GM12878 (cell line): ENCODE measurements around the gene MST1. TPM values are rescaled to one million over a fixed set of nuclear protein-coding genes. Genes with fewer than 3 reads are reported as not detected.

Experiments
- ATAC-seq: fragments of 200-7000 bp; cut with Tn5 transposase; 3 replicates; pipeline ENCODE4 v1.9.1; 2020; ENCODE audit warnings: mild to moderate bottlenecking, moderate library complexity
- BruUV-seq: library from RNA; stranded (reverse); fragments of 400-500 nt; replicated peaks from 2 replicates; lab custom pipeline; 2021; lab: Mats Ljungman, UMichigan
- CTCF ChIA-PET: fragments of 300-600 bp; sonication (Branson Sonifier 250); formaldehyde crosslinking; extraction: SDS; loops from one replicate; lab custom pipeline; 2021; ENCODE audit warnings: inconsistent platforms; lab: Yijun Ruan, JAX
- POLR2A ChIA-PET: fragments of 350-600 bp; formaldehyde crosslinking; extraction: SDS; loops from one replicate; lab custom pipeline; 2021; ENCODE audit warnings: inconsistent platforms; lab: Charles Lee
- RAD21 ChIA-PET: fragments of 300-600 bp; sonication (Branson Sonifier 250); formaldehyde crosslinking; loops from one replicate; lab custom pipeline; 2023; ENCODE audit warnings: antibody characterized with exemption; ENCODE audit not compliant: unreplicated experiment; lab: Charles Lee
- SMC1A ChIA-PET: fragments of 300-600 bp; sonication (Branson Sonifier 250); formaldehyde crosslinking; loops from one replicate; lab custom pipeline; 2023; ENCODE audit not compliant: unreplicated experiment, uncharacterized antibody; lab: Charles Lee
- DNase-seq: peaks from one replicate; pipeline ENCODE4 v3.0.0-alpha.2; 2011; ENCODE audit warnings: low read depth, low spot score
- FAIRE-seq: peaks from 3 replicates; lab custom pipeline; 2011; peaks lifted over from hg19 to GRCh38; lab: Jason Lieb, UNC
- H2AFZ ChIP-seq: 2 replicates; pipeline ENCODE4 v1.6.0; 2011; ENCODE audit warnings: low read depth, low read length, control low read depth; ENCODE audit not compliant: control insufficient read depth
- H3K27ac ChIP-seq: 2 replicates; pipeline ENCODE4 v1.5.1; 2011; ENCODE audit warnings: control low read depth; ENCODE audit not compliant: control insufficient read depth, insufficient read depth
- H3K27me3 ChIP-seq, 2 experiments: replicated peaks in 1 of 2; 2 replicates each; pipeline versions ENCODE4 v1.6.0 to v1.6.1; 2011; ENCODE audit warnings: low read length in 1 of 2; ENCODE audit not compliant: control insufficient read depth in 2 of 2, insufficient read depth in 2 of 2
- H3K36me3 ChIP-seq, 2 experiments: 2 replicates each; pipeline ENCODE4 v1.5.1; 2011; ENCODE audit warnings: low read length in 1 of 2; ENCODE audit not compliant: control insufficient read depth in 2 of 2, insufficient read depth in 2 of 2
- H3K4me1 ChIP-seq: 2 replicates; pipeline ENCODE4 v1.6.1; 2011; ENCODE audit warnings: mild to moderate bottlenecking, low read length, moderate library complexity, mixed read lengths; ENCODE audit not compliant: control insufficient read depth, insufficient read depth
- H3K4me2 ChIP-seq: 2 replicates; pipeline ENCODE4 v1.6.0; 2011; ENCODE audit warnings: control low read depth; ENCODE audit not compliant: control insufficient read depth, insufficient read depth
- H3K4me3 ChIP-seq: fragments of 200-600 bp; sonication (generic); 2 replicates; pipeline ENCODE4 v1.5.1; 2016
- H3K79me2 ChIP-seq: 2 replicates; pipeline ENCODE4 v1.6.0; 2011; ENCODE audit warnings: low read length; ENCODE audit not compliant: control insufficient read depth, insufficient read depth
- H3K9ac ChIP-seq: 2 replicates; pipeline ENCODE4 v1.8.0; 2011; ENCODE audit warnings: low read length, control low read depth, mixed read lengths; ENCODE audit not compliant: control insufficient read depth, insufficient read depth
- H3K9me3 ChIP-seq: replicated peaks from 3 replicates; pipeline ENCODE4 v1.5.1; 2011; ENCODE audit warnings: mild to moderate bottlenecking, low read length; ENCODE audit not compliant: control insufficient read depth, insufficient read depth
- H4K20me1 ChIP-seq: 2 replicates; pipeline ENCODE4 v1.6.0; 2011; ENCODE audit not compliant: control insufficient read depth, insufficient read depth
- BCLAF1 ChIP-seq: fragments of 450-650 bp; IDR thresholded peaks from 2 replicates; pipeline ENCODE4 v1.6.1; 2017; ENCODE audit warnings: antibody characterized with exemption, mild to moderate bottlenecking, moderate library complexity
- BRCA1 ChIP-seq: IDR thresholded peaks from 2 replicates; pipeline ENCODE4 v1.6.1; 2011; ENCODE audit warnings: low read depth, low read length, improper control_type of control experiment
- DPF2 ChIP-seq: fragments of 450-650 bp; IDR thresholded peaks from 2 replicates; pipeline ENCODE4 v1.6.1; 2017; ENCODE audit warnings: mild to moderate bottlenecking
- E2F4 ChIP-seq: IDR thresholded peaks from 2 replicates; pipeline ENCODE4 v1.6.1; 2012; ENCODE audit warnings: low read depth, low read length, improper control_type of control experiment
- MEF2A ChIP-seq: IDR thresholded peaks from 2 replicates; pipeline ENCODE4 v1.6.1; 2011; ENCODE audit warnings: low read depth, mild to moderate bottlenecking, low read length, moderate library complexity; ENCODE audit not compliant: insufficient read depth
- PAX5 ChIP-seq: IDR thresholded peaks from 2 replicates; pipeline ENCODE4 v1.6.1; 2011; ENCODE audit warnings: low read depth, low read length, borderline replicate concordance
- POLR2AphosphoS5 ChIP-seq: IDR thresholded peaks from 2 replicates; pipeline ENCODE4 v1.6.1; 2011; ENCODE audit warnings: mild to moderate bottlenecking, low read length, inconsistent platforms
- RB1 ChIP-seq: fragments of 450-650 bp; formaldehyde crosslinking; IDR thresholded peaks from 2 replicates; pipeline ENCODE4 v1.6.1; 2017; ENCODE audit warnings: mild to moderate bottlenecking, borderline replicate concordance
- SMC3 ChIP-seq: IDR thresholded peaks from 2 replicates; pipeline ENCODE4 v1.6.1; 2011; ENCODE audit warnings: low read length, improper control_type of control experiment, borderline replicate concordance
- SPI1 ChIP-seq: IDR thresholded peaks from 2 replicates; pipeline ENCODE4 v1.6.1; 2011; ENCODE audit warnings: low read depth, mild to moderate bottlenecking, low read length, moderate library complexity, borderline replicate concordance; ENCODE audit not compliant: insufficient read depth
- SUZ12 ChIP-seq: fragments of 200-600 bp; sonication (generic); IDR thresholded peaks from one replicate; pipeline ENCODE4 v1.6.1; 2018; ENCODE audit warnings: antibody characterized with exemption, mild to moderate bottlenecking; ENCODE audit not compliant: unreplicated experiment
- ZNF384 ChIP-seq: IDR thresholded peaks from 2 replicates; pipeline ENCODE4 v1.6.1; 2012; ENCODE audit warnings: low read depth, mild to moderate bottlenecking, low read length, improper control_type of control experiment, borderline replicate concordance
- WGBS: methylation state at CpG from one replicate; pipeline ENCODE4 v1.1.6; 2016; ENCODE audit warnings: low lambda C conversion rate; ENCODE audit not compliant: insufficient replicate concordance, insufficient coverage; ENCODE audit errors: missing lambda C conversion rate; 5-methylcytosine and 5-hydroxymethylcytosine counted together
- in situ Hi-C: fragments of 300-500 bp; cut with MboI; formaldehyde crosslinking; loops from 9 replicates; pipeline ENCODE4 v1.14.3; 2018; ENCODE audit warnings: mixed read lengths
- intact Hi-C: fragments of 100-400 bp; cut with micrococcal nuclease; formaldehyde crosslinking; loops from one replicate; pipeline ENCODE4 v1.14.2; 2022; ENCODE audit not compliant: unreplicated experiment
- polyA plus RNA-seq, 11 experiments: library from polyadenylated mRNA; depleted of rRNA in 4 of 11; unstranded in 6 of 11; stranded (reverse) in 5 of 11; fragments of >200 nt; fragmentation: Nextera tagmentation in 4 of 11; fragmentation: Illumina TruSeq in 1 of 11; extraction: Ambion mirVana in 4 of 11; extraction: Trizol in 1 of 11; gene quantifications; 1 replicate in 1 of 11; 2 replicates in 10 of 11; pipeline versions ENCODE4 v1.2.1 to v1.2.3, GENCODE V29; 2011 to 2016; ENCODE audit warnings: inconsistent platforms in 2 of 11, missing spikeins in 2 of 11, low read depth in 1 of 11
- total RNA-seq, 4 experiments: library from RNA; depleted of rRNA in 3 of 4; stranded (reverse); fragments of >200 nt in 3 of 4; fragmentation: Illumina TruSeq in 1 of 4; extraction: Trizol in 1 of 4; gene quantifications; 2 replicates each; pipeline versions ENCODE4 v1.2.1 to v1.2.3, GENCODE V29; 2013 to 2021
- TF ChIP-seq, protein P1 (sequence below): IDR thresholded peaks from 2 replicates; pipeline ENCODE4 v1.6.1; 2012; ENCODE audit warnings: mild to moderate bottlenecking, low read depth, low read length
- TF ChIP-seq, protein P2 (sequence below): IDR thresholded peaks from 2 replicates; pipeline ENCODE4 v1.6.1; 2011; ENCODE audit warnings: borderline replicate concordance, low read depth, mild to moderate bottlenecking, moderate library complexity, low read length; ENCODE audit not compliant: insufficient read depth, poor library complexity, severe bottlenecking

The MST1 gene
- total and polyA plus RNA-seq, 10 of the 15 experiments (the other 5 are each of a cell fraction or from before 2014, with no cell fraction given): 1.2 to 25.5 (median 4.1) TPM

DNA sequence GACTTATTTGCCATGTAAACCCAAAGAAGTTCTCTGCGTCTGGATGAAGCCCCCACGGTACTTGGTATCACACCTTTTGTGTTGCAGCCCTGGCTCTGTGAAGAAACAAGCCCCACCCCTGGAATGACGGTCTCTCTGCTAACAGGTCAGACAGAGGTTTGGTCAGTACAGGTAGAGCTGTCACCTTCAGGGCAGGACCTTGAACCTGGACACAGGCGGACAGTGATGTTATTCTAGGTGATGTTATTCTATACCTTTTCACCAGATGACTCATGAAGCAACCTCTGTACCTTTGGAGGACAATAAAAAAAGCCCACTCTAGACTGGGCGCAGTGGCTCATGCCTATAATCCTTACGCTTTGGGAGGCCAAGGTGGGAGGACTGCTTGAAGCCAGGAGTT lies 45.5 kb upstream of the MST1 start (continued):
- TF ChIP-seq BRCA1: no peak

DNA sequence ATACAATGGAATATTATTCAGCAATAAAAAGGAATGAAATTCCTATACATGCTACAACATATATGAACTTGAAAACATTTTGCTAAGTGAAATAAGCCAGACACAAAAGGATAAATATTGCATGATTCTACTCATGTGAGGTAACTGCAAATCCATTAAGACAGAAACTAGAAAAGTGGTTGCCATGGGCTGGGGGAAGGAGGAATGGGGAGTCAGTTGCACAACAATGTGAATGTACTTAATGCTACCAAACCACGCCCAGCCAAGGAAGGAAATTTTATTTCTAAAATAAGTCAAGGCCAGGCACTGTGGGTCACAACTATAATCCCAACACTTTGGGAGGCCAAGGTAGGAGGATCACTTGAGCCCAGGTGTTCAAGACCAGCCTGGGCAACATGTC lies 44.3 kb upstream of the MST1 start:
- no peak for FAIRE-seq
- CTCF ChIA-PET: no interaction called here
- TF ChIP-seq, protein P1, sequence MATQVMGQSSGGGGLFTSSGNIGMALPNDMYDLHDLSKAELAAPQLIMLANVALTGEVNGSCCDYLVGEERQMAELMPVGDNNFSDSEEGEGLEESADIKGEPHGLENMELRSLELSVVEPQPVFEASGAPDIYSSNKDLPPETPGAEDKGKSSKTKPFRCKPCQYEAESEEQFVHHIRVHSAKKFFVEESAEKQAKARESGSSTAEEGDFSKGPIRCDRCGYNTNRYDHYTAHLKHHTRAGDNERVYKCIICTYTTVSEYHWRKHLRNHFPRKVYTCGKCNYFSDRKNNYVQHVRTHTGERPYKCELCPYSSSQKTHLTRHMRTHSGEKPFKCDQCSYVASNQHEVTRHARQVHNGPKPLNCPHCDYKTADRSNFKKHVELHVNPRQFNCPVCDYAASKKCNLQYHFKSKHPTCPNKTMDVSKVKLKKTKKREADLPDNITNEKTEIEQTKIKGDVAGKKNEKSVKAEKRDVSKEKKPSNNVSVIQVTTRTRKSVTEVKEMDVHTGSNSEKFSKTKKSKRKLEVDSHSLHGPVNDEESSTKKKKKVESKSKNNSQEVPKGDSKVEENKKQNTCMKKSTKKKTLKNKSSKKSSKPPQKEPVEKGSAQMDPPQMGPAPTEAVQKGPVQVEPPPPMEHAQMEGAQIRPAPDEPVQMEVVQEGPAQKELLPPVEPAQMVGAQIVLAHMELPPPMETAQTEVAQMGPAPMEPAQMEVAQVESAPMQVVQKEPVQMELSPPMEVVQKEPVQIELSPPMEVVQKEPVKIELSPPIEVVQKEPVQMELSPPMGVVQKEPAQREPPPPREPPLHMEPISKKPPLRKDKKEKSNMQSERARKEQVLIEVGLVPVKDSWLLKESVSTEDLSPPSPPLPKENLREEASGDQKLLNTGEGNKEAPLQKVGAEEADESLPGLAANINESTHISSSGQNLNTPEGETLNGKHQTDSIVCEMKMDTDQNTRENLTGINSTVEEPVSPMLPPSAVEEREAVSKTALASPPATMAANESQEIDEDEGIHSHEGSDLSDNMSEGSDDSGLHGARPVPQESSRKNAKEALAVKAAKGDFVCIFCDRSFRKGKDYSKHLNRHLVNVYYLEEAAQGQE: no peak
- TF ChIP-seq RB1: no peak
- no peak for TF ChIP-seq E2F4
- TF ChIP-seq DPF2: no peak
- TF ChIP-seq, protein P2, sequence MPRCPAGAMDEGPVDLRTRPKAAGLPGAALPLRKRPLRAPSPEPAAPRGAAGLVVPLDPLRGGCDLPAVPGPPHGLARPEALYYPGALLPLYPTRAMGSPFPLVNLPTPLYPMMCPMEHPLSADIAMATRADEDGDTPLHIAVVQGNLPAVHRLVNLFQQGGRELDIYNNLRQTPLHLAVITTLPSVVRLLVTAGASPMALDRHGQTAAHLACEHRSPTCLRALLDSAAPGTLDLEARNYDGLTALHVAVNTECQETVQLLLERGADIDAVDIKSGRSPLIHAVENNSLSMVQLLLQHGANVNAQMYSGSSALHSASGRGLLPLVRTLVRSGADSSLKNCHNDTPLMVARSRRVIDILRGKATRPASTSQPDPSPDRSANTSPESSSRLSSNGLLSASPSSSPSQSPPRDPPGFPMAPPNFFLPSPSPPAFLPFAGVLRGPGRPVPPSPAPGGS: no peak
- no peak for TF ChIP-seq SMC3
- no peak for TF ChIP-seq BCLAF1
- TF ChIP-seq MEF2A: no peak
- TF ChIP-seq ZNF384: no peak
- no peak for TF ChIP-seq SUZ12
- TF ChIP-seq SPI1: no peak
- TF ChIP-seq PAX5: no peak
- no peak for TF ChIP-seq POLR2AphosphoS5

More for the DNA sequence above, 44.3 kb upstream of the MST1 start:
- no peak overlapping the region for H3K9ac ChIP-seq
- H3K27me3 ChIP-seq: no peaks in the 10 kb centered on the region
- H3K4me2 ChIP-seq: no peak overlapping the region
- no peak for DNase-seq
- ATAC-seq: no peak
- no peak overlapping the region for H3K27ac ChIP-seq
- BruUV-seq: no TSS peak
- H2AFZ ChIP-seq: no peak overlapping the region
- ChIA-PET RAD21 (no interaction called here), POLR2A (no interaction called here), SMC1A (no interaction called here)
- H3K4me3 ChIP-seq: no peak overlapping the region
- 88% methylated on average over 1 of the region's 1 CpG for WGBS
- in situ Hi-C loops (no loop called here), intact Hi-C loops (no loop called here)
- no peaks in the 10 kb centered on the region for H4K20me1 ChIP-seq
- no peaks in the 10 kb centered on the region for H3K4me1 ChIP-seq
- no peaks in the 10 kb centered on the region for H3K9me3 ChIP-seq
- H3K36me3 ChIP-seq: peaks cover 13 to 17% of the 10 kb centered on the region in 2 experiments; a peak in 3 of 4 replicates
- H3K79me2 ChIP-seq: no peaks in the 10 kb centered on the region
